WTC11 (cell line): ENCODE measurements around the gene HYCC2.

Source experiments
- CTCF ChIP-seq: fragments of 200-600 bp; IDR thresholded peaks from 2 replicates; pipeline ENCODE4 v1.8.0; 2022; ENCODE audit warnings: antibody characterized with exemption
- MAX ChIP-seq: sonication (generic); formaldehyde crosslinking; IDR thresholded peaks from 2 replicates; pipeline ENCODE4 v1.8.0; 2022; ENCODE audit warnings: mild to moderate bottlenecking, missing genetic modification reagents
- ZBTB21 ChIP-seq: sonication (generic); formaldehyde crosslinking; IDR thresholded peaks from 2 replicates; pipeline ENCODE4 v1.8.1; 2023; ENCODE audit warnings: mild to moderate bottlenecking, missing genetic modification reagents, borderline replicate concordance

GRCh38 chr2:201057087-201057521, 14.4 kb downstream of the HYCC2 start:
- no peak for TF ChIP-seq CTCF
- no peak for TF ChIP-seq ZBTB21 (CRISPR knock-in tag)
- TF ChIP-seq MAX (CRISPR knock-in tag): no peak
